HG03103 (cell line): ENCODE results near the gene COL13A1.

Experiments used
- ATAC-seq: cut with Tn5 transposase; IDR thresholded peaks from one replicate; pipeline ENCODE4 v1.9.1; 2021; ENCODE audit warnings: low read depth; ENCODE audit not compliant: unreplicated experiment

The COL13A1 gene

GRCh38 chr10:69864321-69864720 lies 62.6 kb downstream of the COL13A1 start:
- no peak for ATAC-seq

- no peak for ATAC-seq
Observed at GRCh38 chr10:69865450-69865849, 63.7 kb downstream of the COL13A1 start.

GRCh38 chr10:69866246-69866687 lies 64.6 kb downstream of the COL13A1 start:
- no peak for ATAC-seq

- no peak for ATAC-seq
Observed at GRCh38 chr10:69866688-69867461, 65.2 kb downstream of the COL13A1 start.

GRCh38 chr10:69867699-69868558 lies 66.2 kb downstream of the COL13A1 start:
- no peak for ATAC-seq

GRCh38 chr10:69868821-69869220 lies 67.1 kb downstream of the COL13A1 start:
- ATAC-seq: no peak

- no peak for ATAC-seq
Observed at GRCh38 chr10:69869291-69869961, 67.7 kb downstream of the COL13A1 start.

- no peak for ATAC-seq
Observed at GRCh38 chr10:69870591-69870990, 68.9 kb downstream of the COL13A1 start.

GRCh38 chr10:69871074-69871473 lies 69.4 kb downstream of the COL13A1 start:
- ATAC-seq: no peak

- no peak for ATAC-seq
Observed at GRCh38 chr10:69872323-69872722, 70.6 kb downstream of the COL13A1 start.

- no peak for ATAC-seq
Observed at GRCh38 chr10:69873135-69873639, 71.5 kb downstream of the COL13A1 start.

GRCh38 chr10:69874449-69874848 lies 72.7 kb downstream of the COL13A1 start:
- ATAC-seq: no peak

GRCh38 chr10:69875856-69876255 lies 74.2 kb downstream of the COL13A1 start:
- no peak for ATAC-seq

- ATAC-seq: no peak
Observed at GRCh38 chr10:69876286-69876685, 74.6 kb downstream of the COL13A1 start.

GRCh38 chr10:69876931-69877330 lies 75.2 kb downstream of the COL13A1 start:
- no peak for ATAC-seq

GRCh38 chr10:69878038-69878437 lies 76.3 kb downstream of the COL13A1 start:
- no peak for ATAC-seq

- ATAC-seq: no peak
Observed at GRCh38 chr10:69878951-69879350, 77.2 kb downstream of the COL13A1 start.

- ATAC-seq: no peak
Observed at GRCh38 chr10:69879634-69880257, 78.0 kb downstream of the COL13A1 start.

- no peak for ATAC-seq
Observed at GRCh38 chr10:69880301-69881081, 78.8 kb downstream of the COL13A1 start.

- no peak for ATAC-seq
Observed at GRCh38 chr10:69881202-69881601, 79.5 kb downstream of the COL13A1 start.
